H54 (cell line): ENCODE data around the gene DAPK2.

Experiments used
- DNase-seq: peaks from one replicate; pipeline ENCODE4 v3.0.0; 2011; ENCODE audit warnings: low spot score, mixed read lengths; ENCODE audit not compliant: insufficient read length
- FAIRE-seq: peaks from 3 replicates; lab custom pipeline; 2011; peaks lifted over from hg19 to GRCh38; lab: Jason Lieb, UNC
- POLR2A ChIP-seq: IDR thresholded peaks from 2 replicates; pipeline ENCODE4 v1.6.1; 2011; ENCODE audit warnings: low read depth, mild to moderate bottlenecking, low read length

Gene DAPK2

GRCh38 chr15:63888823-63889222 is 157.5 kb downstream of the DAPK2 start:
- TF ChIP-seq POLR2A: no peak
- FAIRE-seq (no peak), DNase-seq (no peak)

DNA sequence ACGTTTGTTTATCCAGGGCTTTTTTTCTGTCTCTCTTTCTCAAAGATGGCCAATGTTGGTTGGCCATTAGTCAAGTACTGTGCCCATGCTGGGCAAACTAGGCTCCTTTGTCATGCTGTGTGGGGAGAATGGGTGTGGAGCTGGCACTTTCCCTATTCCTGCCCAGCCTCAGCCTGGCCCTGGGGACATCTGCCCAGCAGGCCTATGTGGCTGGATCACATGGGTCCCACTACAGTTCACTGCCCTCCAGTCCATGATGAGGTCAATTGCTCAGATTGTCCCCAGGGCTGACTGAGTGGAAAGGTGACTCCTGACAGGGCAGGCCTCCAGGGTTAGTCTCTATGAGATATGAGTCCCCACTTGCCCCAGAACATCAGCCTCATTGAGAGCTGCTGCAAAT is 158.1 kb downstream of the DAPK2 start:
- TF ChIP-seq POLR2A: no peak
- no peak for FAIRE-seq
- no peak for DNase-seq

DNA sequence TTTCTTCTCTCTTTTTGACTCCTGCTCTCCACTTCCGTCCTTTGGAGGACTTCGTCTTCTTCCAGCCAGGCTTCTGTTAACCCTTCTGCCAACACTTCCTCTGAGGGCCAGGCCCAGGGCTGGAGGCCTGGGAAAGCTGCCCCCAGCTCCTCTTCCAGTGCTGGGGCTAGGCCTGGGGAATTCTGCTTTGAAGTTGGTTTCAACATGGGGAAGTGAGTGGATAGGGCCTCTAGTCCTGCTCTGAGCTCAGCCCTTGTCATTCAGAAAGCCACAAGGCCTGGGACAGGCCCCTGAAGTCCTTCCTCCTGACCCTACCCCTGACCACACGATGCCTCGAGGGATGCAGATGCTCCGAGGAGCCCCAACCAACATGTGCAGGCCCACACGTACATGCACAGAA is 158.7 kb downstream of the DAPK2 start:
- TF ChIP-seq POLR2A: no peak
- DNase-seq: no peak
- no peak for FAIRE-seq

DNA sequence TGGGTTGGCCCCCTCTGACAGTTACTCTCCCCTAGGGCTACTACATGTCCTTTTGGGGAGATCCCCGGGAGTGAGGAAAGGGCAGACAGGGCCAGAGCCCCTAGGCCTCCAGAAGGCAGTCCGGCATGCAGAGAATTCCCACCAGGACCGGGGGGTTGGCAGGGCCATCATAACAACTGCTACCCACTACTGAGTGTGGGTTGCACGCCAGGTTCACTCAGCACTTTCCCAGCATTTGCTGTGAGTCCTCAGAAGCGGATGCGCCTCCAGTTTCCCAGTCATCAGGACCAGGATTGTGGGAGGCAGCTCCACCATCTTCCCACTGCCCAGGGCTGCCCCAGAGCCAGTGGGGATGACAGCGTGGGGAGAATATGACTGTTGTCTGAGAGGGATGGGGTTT is 161.3 kb downstream of the DAPK2 start:
- FAIRE-seq (no peak), DNase-seq (no peak)
- TF ChIP-seq POLR2A: no peak

DNA sequence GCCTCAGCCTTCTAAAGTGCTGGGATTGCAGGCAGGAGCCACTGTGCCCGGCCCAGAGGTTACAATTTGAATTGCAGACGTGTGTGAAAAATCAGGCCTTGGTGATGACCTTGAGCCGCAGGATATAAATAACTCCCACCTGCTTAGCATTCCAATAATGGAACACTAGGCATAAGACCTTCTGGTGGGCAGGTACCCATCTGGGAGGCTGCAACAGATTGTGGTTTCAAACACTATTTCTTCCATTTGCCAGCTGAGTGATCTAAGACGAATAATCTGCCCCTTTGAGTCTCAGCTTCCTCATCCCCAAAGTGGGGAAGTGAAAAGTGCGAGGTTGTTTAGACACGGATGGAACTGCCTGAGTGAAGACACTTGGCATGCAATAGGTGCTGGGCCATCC is 164.9 kb downstream of the DAPK2 start:
- FAIRE-seq (no peak), DNase-seq (no peak)
- no peak for TF ChIP-seq POLR2A

DNA sequence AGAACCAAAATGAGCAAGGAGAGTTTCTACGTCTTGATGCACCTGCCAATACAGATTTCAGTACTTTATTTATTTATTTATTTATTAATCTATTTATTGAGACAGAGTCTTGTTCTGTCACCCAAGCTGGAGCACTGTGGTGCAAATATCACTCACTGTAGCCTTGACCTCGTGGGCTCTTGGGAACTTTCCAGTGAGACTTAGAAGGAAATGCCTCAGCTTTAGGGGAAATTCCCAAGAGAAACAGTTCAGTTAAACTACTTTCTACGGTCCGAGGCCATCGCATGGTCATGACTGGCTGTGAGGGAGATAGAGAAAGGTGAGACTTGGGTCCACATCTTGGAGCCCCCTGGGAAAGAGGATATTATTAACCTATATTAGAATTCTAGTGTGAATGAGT is 165.5 kb downstream of the DAPK2 start:
- no peak for DNase-seq
- TF ChIP-seq POLR2A: no peak
- FAIRE-seq: no peak

- no peak for TF ChIP-seq POLR2A
- FAIRE-seq: no peak
- no peak for DNase-seq
Measured at GRCh38 chr15:63879995-63880394, 166.3 kb downstream of the DAPK2 start.

- FAIRE-seq (no peak), DNase-seq (no peak)
- no peak for TF ChIP-seq POLR2A
Measured at GRCh38 chr15:63879211-63879610, 167.1 kb downstream of the DAPK2 start.

DNA sequence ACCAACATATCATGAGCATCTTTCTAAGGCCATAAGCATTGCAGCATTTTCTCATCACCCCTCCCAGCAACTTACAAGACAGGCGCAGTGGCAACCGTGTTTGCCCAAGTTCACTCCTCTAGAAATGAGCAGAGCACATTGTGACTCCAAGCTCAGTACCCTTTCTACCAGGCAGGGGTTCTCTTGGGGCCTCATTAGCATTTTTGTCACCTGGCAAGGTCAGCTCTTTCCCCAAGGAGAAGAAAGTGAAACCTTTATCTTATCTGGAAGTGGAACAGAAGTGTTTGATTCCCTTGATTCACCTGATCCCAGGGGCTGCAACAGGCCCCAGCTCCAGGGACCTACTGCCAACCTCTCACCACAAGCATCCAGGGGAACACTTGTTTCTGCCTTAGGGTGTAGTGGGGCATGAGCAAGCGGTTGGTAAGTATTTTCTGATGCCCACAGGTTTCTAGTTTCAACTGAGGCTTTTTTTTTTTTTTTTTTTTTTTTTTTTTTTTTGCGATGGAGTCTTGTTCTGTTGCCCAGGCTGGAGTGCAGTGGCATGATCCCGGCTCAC is 168.5 kb downstream of the DAPK2 start:
- FAIRE-seq (no peak), DNase-seq (no peak)
- TF ChIP-seq POLR2A: no peak

GRCh38 chr15:63876085-63876662 is 170.1 kb downstream of the DAPK2 start:
- DNase-seq: no peak
- TF ChIP-seq POLR2A: no peak
- no peak for FAIRE-seq

DNA sequence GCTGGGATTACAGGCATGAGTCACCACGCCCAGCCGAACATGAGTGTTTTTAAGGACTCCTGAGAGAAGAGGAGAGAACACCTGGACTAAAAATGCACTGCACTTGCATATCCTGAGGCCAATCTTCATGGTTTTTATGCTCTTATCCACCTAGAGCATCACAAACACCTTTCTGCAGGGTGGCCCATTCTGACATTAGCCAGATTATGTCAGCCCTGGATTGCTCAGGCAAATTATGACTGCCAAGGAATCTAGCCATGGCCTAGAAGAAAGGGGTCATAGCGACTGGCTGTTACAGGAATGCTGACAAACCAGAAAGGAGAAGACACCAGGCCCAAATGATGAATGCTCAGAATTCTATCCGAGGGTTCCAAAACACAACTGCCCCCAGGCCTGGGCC is 171.7 kb downstream of the DAPK2 start:
- FAIRE-seq (no peak), DNase-seq (no peak)
- TF ChIP-seq POLR2A: no peak

GRCh38 chr15:63872759-63873510 is 173.3 kb downstream of the DAPK2 start:
- no peak for DNase-seq
- no peak for TF ChIP-seq POLR2A
- FAIRE-seq: no peak

- no peak for TF ChIP-seq POLR2A
- FAIRE-seq (no peak), DNase-seq (peak; percentile 59)
Measured at GRCh38 chr15:63870487-63871209, 175.6 kb downstream of the DAPK2 start.

GRCh38 chr15:63870043-63870394 is 176.3 kb downstream of the DAPK2 start:
- TF ChIP-seq POLR2A: no peak
- FAIRE-seq: no peak
- DNase-seq: no peak

DNA sequence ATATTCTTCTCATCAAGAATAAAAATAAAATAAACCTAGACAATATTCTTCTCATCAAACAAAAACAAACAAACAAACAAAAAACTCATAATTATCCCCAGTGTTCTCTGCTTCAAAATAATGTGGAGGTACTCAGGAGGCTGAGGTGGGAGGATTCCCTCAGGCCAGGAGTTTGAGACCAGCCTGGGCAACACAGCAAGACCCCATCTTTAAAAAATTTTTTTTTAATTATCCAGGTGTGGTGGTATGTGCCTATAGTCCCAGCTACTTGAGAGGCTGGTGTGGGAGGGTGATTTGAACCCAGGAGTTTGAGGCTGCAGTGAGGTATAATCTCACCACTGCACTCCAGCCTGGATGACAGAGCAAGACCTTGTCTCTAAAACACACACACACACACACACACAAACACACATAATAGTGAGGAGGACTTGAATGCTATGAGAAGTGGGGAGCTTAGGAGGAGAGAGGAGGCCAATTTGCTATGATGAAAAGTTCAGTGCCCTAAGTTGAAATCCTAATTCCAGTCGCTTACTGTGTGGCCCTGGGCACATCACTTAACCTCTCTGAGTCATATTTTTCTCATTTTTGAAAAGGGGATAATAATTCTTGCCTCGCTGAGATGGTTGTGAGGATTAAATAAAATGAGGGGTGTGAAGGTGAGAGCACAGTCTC is 176.8 kb downstream of the DAPK2 start:
- no peak for FAIRE-seq

More for the DNA sequence above, 176.8 kb downstream of the DAPK2 start:
- no peak for TF ChIP-seq POLR2A
- DNase-seq: no peak
